Measurements from ENCODE around the gene SAMD4B.

The SAMD4B gene

GRCh38 chr19:39362682-39363657, 20.7 kb downstream of the SAMD4B start:
- H3K27ac ChIP-seq: no peak overlapping the region
- H3K36me3 ChIP-seq (ENCODE audit: control insufficient read depth, insufficient read depth, low read length): no peaks in the 10 kb centered on the region
- H3K4me1 ChIP-seq: no peaks in the 10 kb centered on the region

GRCh38 chr19:39363901-39364457, 21.8 kb downstream of the SAMD4B start:
- H3K4me2 ChIP-seq (ENCODE audit: low read length): no peak overlapping the region
- H3K79me2 ChIP-seq: peaks cover 6% of the 10 kb centered on the region
- no peak overlapping the region for H3K27ac ChIP-seq
- H3K27me3 ChIP-seq (ENCODE audit: control insufficient read depth, insufficient read depth, low read length): no peaks in the 10 kb centered on the region
- TF ChIP-seq CTCF (IDR thresholded peaks at IDR 0.05): no peak
- no peaks in the 10 kb centered on the region for H3K36me3 ChIP-seq (ENCODE audit: control insufficient read depth, insufficient read depth, low read length)
- no peaks in the 10 kb centered on the region for H3K4me1 ChIP-seq
- H3K9me3 ChIP-seq (ENCODE audit: control insufficient read depth, low read length): no peaks in the 10 kb centered on the region
- H3K9ac ChIP-seq: no peak overlapping the region
- no peak overlapping the region for H3K4me3 ChIP-seq (ENCODE audit: low read depth, low read length)
- no peak overlapping the region for H2AFZ ChIP-seq

More at GRCh38 chr19:39362682-39363657, 20.7 kb downstream of the SAMD4B start:
- no peak for TF ChIP-seq CTCF (IDR thresholded peaks at IDR 0.05)
- no peak overlapping the region for H2AFZ ChIP-seq
- peaks cover 3% of the 10 kb centered on the region for H3K79me2 ChIP-seq
- no peaks in the 10 kb centered on the region for H3K27me3 ChIP-seq (ENCODE audit: control insufficient read depth, insufficient read depth, low read length)
- no peaks in the 10 kb centered on the region for H3K9me3 ChIP-seq (ENCODE audit: control insufficient read depth, low read length)
- no peak overlapping the region for H3K9ac ChIP-seq
- H3K4me3 ChIP-seq (ENCODE audit: low read depth, low read length): no peak overlapping the region
- no peak overlapping the region for H3K4me2 ChIP-seq (ENCODE audit: low read length)

DNA sequence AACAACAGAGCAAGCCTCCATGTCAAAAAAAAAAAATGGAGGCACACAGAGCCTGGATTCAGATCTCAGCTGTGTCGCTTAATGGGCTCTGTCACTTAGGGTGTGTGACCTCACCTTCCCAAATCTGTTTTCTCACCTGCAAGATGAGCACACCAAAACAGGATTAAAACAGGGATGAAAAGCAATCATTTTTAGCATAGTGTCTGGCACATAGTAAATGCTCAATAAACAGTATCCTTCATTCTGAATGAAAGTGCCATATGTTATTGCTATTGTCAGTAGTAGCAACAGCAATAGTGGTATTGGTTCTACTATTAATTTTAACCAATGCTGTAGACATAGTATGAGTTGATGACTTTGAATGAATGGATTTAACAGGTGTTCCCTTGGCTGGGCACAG, 23.3 kb downstream of the SAMD4B start:
- Histone ChIP-seq H3K4me3 (ENCODE audit: low read depth, low read length) (no peak overlapping the region), H3K79me2 (peaks cover 6% of the 10 kb centered on the region), H2AFZ (no peak overlapping the region), H3K4me1 (no peaks in the 10 kb centered on the region), H3K27ac (no peak overlapping the region), H3K27me3 (ENCODE audit: control insufficient read depth, insufficient read depth, low read length) (no peaks in the 10 kb centered on the region), H3K36me3 (ENCODE audit: control insufficient read depth, insufficient read depth, low read length) (no peaks in the 10 kb centered on the region), H3K4me2 (ENCODE audit: low read length) (no peak overlapping the region), H3K9ac (no peak overlapping the region), H3K9me3 (ENCODE audit: control insufficient read depth, low read length) (no peaks in the 10 kb centered on the region)
- TF ChIP-seq CTCF (IDR thresholded peaks at IDR 0.05): no peak

DNA sequence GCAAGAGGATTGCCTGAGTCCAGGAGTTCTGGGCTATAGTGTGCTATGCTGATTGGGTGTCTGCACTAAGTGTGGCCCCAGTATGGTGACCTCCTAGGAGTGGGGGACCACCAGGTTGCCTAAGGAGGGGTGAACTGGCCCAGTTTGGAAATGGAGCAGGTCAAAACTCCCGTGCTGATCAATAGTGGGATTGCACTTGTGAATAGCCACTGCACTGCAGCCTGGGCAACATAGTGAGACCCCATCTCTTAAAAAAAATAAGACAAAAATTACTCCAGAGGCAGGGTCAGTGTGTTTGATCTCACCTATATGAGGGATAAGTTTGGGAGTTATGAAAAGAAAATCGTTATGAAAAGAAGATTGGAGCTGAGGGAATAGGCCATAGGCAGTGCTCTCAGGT, 27.0 kb downstream of the SAMD4B start:
- no peaks in the 10 kb centered on the region for H3K27me3 ChIP-seq (ENCODE audit: control insufficient read depth, insufficient read depth, low read length)
- H3K4me1 ChIP-seq: peaks cover 2% of the 10 kb centered on the region
- H3K9ac ChIP-seq: no peak overlapping the region
- TF ChIP-seq CTCF (IDR thresholded peaks at IDR 0.05): no peak
- peaks cover 3% of the 10 kb centered on the region for H3K79me2 ChIP-seq
- H3K9me3 ChIP-seq (ENCODE audit: control insufficient read depth, low read length): no peaks in the 10 kb centered on the region
- no peak overlapping the region for H2AFZ ChIP-seq
- H3K36me3 ChIP-seq (ENCODE audit: control insufficient read depth, insufficient read depth, low read length): no peaks in the 10 kb centered on the region
- no peak overlapping the region for H3K4me3 ChIP-seq (ENCODE audit: low read depth, low read length)
- no peak overlapping the region for H3K4me2 ChIP-seq (ENCODE audit: low read length)
- no peak overlapping the region for H3K27ac ChIP-seq
